Sigmoid colon (tissue), 7 donors: ENCODE measurements around the gene SLC25A10. TPM values are rescaled to one million over a fixed set of nuclear protein-coding genes. Genes with fewer than 3 reads are reported as not detected.

ENCODE experiments used
- DNase-seq: peaks from one replicate; pipeline ENCODE4 v3.0.0-alpha.2; 2019
- H3K27ac ChIP-seq, 4 donors: fragments of 200-600 bp; sonication (generic); one replicate each; pipeline ENCODE4 v1.5.1; 2016 to 2019; ENCODE audit warnings: mild to moderate bottlenecking in 1 of 4
- H3K27me3 ChIP-seq, 3 donors: fragments of 200-600 bp; sonication (generic); one replicate each; pipeline ENCODE4 v1.5.1; 2019; ENCODE audit warnings: mild to moderate bottlenecking in 1 of 3
- H3K36me3 ChIP-seq, 4 donors: fragments of 200-600 bp; sonication (generic); one replicate each; pipeline ENCODE4 v1.5.1; 2016 to 2019
- H3K4me1 ChIP-seq, 4 donors: fragments of 200-600 bp; sonication (generic); one replicate each; pipeline ENCODE4 v1.5.1; 2017 to 2019
- H3K4me3 ChIP-seq, 4 donors: fragments of 200-600 bp; sonication (generic); one replicate each; pipeline ENCODE4 v1.5.1; 2017 to 2019; ENCODE audit warnings: mild to moderate bottlenecking in 2 of 4, moderate library complexity in 1 of 4
- H3K9me3 ChIP-seq, 4 donors: fragments of 200-600 bp in 3 of 4; sonication (generic) in 3 of 4; one replicate each; pipeline versions ENCODE4 v1.5.1 to v1.6.1; 2013 to 2019
- CTCF ChIP-seq, 4 experiments: fragments of 450-650 bp in 3 of 4; fragments of 200-600 bp in 1 of 4; IDR thresholded peaks; one replicate each; pipeline ENCODE4 v1.5.1; 2016 to 2019; ENCODE audit warnings: antibody characterized with exemption in 4 of 4, mild to moderate bottlenecking in 3 of 4, moderate library complexity in 2 of 4
- EP300 ChIP-seq, 4 donors: sonication (generic); formaldehyde crosslinking; IDR thresholded peaks; one replicate each; pipeline ENCODE4 v1.6.1; 2017; ENCODE audit warnings: antibody characterized with exemption in 4 of 4
- POLR2A ChIP-seq, 2 donors: fragments of 450-650 bp; IDR thresholded peaks; one replicate each; pipeline ENCODE4 v1.6.1; 2016; ENCODE audit warnings: antibody characterized with exemption in 2 of 2, mild to moderate bottlenecking in 2 of 2, moderate library complexity in 2 of 2
- POLR2AphosphoS5 ChIP-seq, 4 donors: sonication (generic); formaldehyde crosslinking; IDR thresholded peaks; one replicate each; pipeline ENCODE4 v1.6.1; 2017; ENCODE audit warnings: antibody characterized with exemption in 4 of 4
- WGBS, 2 donors: extraction: QIAGEN DNeasy Blood & Tissue Kit; methylation state at CpG; one replicate each; pipeline ENCODE4 v1.1.7; 2013; 5-methylcytosine and 5-hydroxymethylcytosine counted together
- intact Hi-C: fragments of 100-400 bp; cut with DNase I; formaldehyde crosslinking; loops from one replicate; pipeline ENCODE4 v1.15.1; 2023
- polyA plus RNA-seq, 3 donors: library from polyadenylated mRNA; stranded (reverse); fragments of 200-250 nt; gene quantifications; one replicate each; pipeline ENCODE4 v1.2.3, GENCODE V29; 2013
- total RNA-seq, 4 donors: library from RNA; depleted of rRNA; stranded (reverse); fragments of >200 nt; gene quantifications; one replicate each; pipeline ENCODE4 v1.1.0, GENCODE V29; 2016
- donor health status: healthy with polysubstance abuse.
- donor health status: Bipolar disorder and iron deficiency.
- donor health status: healthy.

The SLC25A10 gene
- total and polyA plus RNA-seq, 7 donors: 0.99 to 63.2 (median 7.1) TPM

- Histone ChIP-seq H3K27ac (no peak overlapping the region), H3K36me3 (no peaks in the 10 kb centered on the region), H3K4me3 (no peak overlapping the region), H3K27me3 (peaks cover 0 to 10% (median 0%) of the 10 kb centered on the region in 3 donors), H3K4me1 (peaks cover 0 to 35% (median 32%) of the 10 kb centered on the region in 4 donors), H3K9me3 (no peaks in the 10 kb centered on the region)
- DNase-seq: peak; percentile 67
- 92 to 93% methylated on average over 32 of the region's 32 CpGs for WGBS, 2 donors
- TF ChIP-seq POLR2A (IDR thresholded peaks at IDR 0.05) (no peak), CTCF (IDR thresholded peaks at IDR 0.05) (no peak), EP300 (IDR thresholded peaks at IDR 0.05) (no peak), POLR2AphosphoS5 (IDR thresholded peaks at IDR 0.05) (no peak)
- intact Hi-C loops: no loop called here
Measured at GRCh38 chr17:81715107-81715871, 3.2 kb downstream of the SLC25A10 start.

DNA sequence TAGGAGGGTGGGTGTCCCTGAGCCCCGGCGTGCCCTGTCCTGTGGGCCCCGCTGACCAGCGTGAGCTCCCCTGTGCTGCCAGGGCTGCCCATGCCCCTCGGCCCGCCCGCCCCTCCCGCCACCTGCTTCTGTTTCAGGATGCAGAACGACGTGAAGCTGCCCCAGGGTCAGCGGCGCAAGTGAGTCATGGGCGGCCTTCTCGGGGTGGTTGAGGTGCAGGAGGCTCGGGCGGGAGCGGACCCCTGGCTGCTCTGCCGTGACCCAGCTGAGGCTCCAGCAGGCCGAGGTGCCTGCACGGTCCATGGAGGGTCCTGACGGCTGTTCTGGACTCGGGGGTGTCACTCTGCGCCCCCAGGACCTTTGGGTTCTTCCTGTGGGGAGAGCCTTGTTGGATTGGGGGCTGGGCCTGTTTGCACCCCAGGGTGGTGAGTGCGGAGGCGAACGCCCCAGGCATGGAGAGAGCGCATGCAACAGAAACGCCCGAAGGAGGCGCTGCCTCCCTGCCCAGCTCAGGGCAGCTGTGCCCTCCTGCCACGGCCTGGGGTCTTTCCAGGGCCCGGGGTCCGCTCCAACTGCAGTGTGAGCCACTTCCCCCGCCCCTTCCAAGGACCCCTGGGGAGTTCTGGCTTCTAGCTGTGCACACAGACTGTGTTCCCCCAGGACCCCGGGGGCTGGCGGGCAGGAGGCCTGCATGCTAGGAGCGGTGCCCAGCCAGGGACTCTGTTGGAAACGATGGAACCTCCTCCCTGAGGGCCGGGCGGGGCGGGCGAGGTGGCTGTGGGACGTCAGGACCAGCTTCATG lies 4.0 kb downstream of the SLC25A10 start:
- WGBS, 2 donors: 88 to 93% methylated on average over 43 of the region's 43 CpGs
- H3K4me1 ChIP-seq: peaks cover 0 to 27% (median 24%) of the 10 kb centered on the region in 4 donors
- no peak for DNase-seq
- no peak overlapping the region for H3K4me3 ChIP-seq
- TF ChIP-seq POLR2A (IDR thresholded peaks at IDR 0.05) (no peak), POLR2AphosphoS5 (IDR thresholded peaks at IDR 0.05) (no peak), EP300 (IDR thresholded peaks at IDR 0.05) (no peak), CTCF (IDR thresholded peaks at IDR 0.05) (no peak)
- intact Hi-C loops: no loop called here
- no peaks in the 10 kb centered on the region for H3K36me3 ChIP-seq
- H3K27me3 ChIP-seq: peaks cover 0 to 2% (median 0%) of the 10 kb centered on the region in 3 donors
- H3K27ac ChIP-seq: no peak overlapping the region
- no peaks in the 10 kb centered on the region for H3K9me3 ChIP-seq

GRCh38 chr17:81716674-81716996 lies 4.6 kb downstream of the SLC25A10 start:
- no peaks in the 10 kb centered on the region for H3K27me3 ChIP-seq
- H3K27ac ChIP-seq: no peak overlapping the region
- intact Hi-C loops: no loop called here
- peaks cover 0 to 21% (median 19%) of the 10 kb centered on the region in 4 donors for H3K4me1 ChIP-seq
- no peak overlapping the region for H3K4me3 ChIP-seq
- TF ChIP-seq POLR2AphosphoS5 (IDR thresholded peaks at IDR 0.05) (no peak), EP300 (IDR thresholded peaks at IDR 0.05) (no peak)
- H3K9me3 ChIP-seq: no peaks in the 10 kb centered on the region
- DNase-seq: peak; percentile 61
- WGBS, 2 donors: 90 to 94% methylated on average over 12 of the region's 12 CpGs
- H3K36me3 ChIP-seq: no peaks in the 10 kb centered on the region

DNA sequence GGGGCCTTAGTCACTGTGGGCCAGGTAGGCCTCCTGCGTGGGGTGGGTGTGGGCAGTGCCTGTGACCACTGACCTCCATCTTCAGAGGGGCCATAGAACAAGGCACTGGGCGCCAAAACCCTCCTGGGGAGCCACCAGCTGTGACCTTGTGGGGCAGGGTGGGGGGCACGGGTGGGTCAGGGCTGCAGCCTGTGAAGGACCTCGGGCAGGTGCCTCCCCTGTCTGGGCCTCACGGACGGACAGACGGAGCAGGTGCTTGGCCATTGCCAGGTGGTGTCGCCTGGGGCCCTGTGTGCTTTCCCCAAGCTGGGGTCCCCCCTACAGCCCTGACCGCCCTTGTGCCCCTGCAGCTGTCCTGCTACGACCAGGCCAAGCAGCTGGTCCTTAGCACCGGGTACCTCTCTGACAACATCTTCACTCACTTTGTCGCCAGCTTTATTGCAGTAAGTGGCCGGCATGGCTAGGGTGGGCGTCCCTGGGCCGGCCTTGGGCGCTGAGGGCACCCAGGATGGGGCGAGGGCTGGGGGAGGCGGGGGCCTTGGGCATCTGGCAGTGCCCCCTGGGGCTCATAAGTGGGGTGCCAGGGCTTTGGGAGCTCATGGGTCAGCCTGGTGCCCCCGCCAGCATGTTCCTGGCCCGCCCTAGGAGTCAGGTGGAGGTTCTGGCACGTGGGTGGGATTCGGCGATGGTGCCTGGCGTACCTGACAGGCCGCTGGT lies 5.1 kb downstream of the SLC25A10 start:
- Histone ChIP-seq H3K9me3 (no peaks in the 10 kb centered on the region), H3K4me1 (peaks cover 0 to 20% (median 16%) of the 10 kb centered on the region in 4 donors), H3K36me3 (no peaks in the 10 kb centered on the region), H3K27ac (no peak overlapping the region), H3K27me3 (no peaks in the 10 kb centered on the region), H3K4me3 (no peak overlapping the region)
- 92 to 96% methylated on average over 25 of the region's 25 CpGs for WGBS, 2 donors
- DNase-seq: peak; percentile 63
- intact Hi-C loops: no loop called here
- TF ChIP-seq CTCF (IDR thresholded peaks at IDR 0.05): no peak
- no peak for TF ChIP-seq EP300 (IDR thresholded peaks at IDR 0.05)
- no peak for TF ChIP-seq POLR2AphosphoS5 (IDR thresholded peaks at IDR 0.05)
- TF ChIP-seq POLR2A (IDR thresholded peaks at IDR 0.05): no peak

- TF ChIP-seq POLR2AphosphoS5 (IDR thresholded peaks at IDR 0.05): no peak
- TF ChIP-seq CTCF (IDR thresholded peaks at IDR 0.05): no peak
- no peak for TF ChIP-seq EP300 (IDR thresholded peaks at IDR 0.05)
- no peak for TF ChIP-seq POLR2A (IDR thresholded peaks at IDR 0.05)
- Histone ChIP-seq H3K9me3 (no peaks in the 10 kb centered on the region), H3K27me3 (no peaks in the 10 kb centered on the region), H3K4me3 (no peak overlapping the region), H3K27ac (no peak overlapping the region), H3K4me1 (peaks cover 0 to 20% (median 12%) of the 10 kb centered on the region in 4 donors), H3K36me3 (no peaks in the 10 kb centered on the region)
- no peak for DNase-seq
- 95% methylated on average over 9 of the region's 9 CpGs for WGBS, 2 donors
- intact Hi-C loops: no loop called here
Measured at GRCh38 chr17:81717766-81718089, 5.6 kb downstream of the SLC25A10 start.
